Activated CD4-positive, alpha-beta T cell treated with anti-CD3 and anti-CD28 coated beads for 36 hours (primary cell): Measurements from ENCODE around the gene NTN1. TPM values are rescaled to one million over a fixed set of nuclear protein-coding genes. Genes with fewer than 3 reads are reported as not detected.

Experiments
- ATAC-seq: fragments of 200-7000 bp; cut with Tn5 transposase; one replicate; pipeline ENCODE4 v1.10.0; 2021; ENCODE audit warnings: mild to moderate bottlenecking, moderate library complexity
- CTCF ChIA-PET: fragments of 350-600 bp; sonication (Branson Sonifier 250); formaldehyde crosslinking; loops from one replicate; lab custom pipeline; 2021; ENCODE audit warnings: antibody characterized with exemption; lab: Charles Lee
- POLR2A ChIA-PET: fragments of 350-600 bp; sonication (Branson Sonifier 250); formaldehyde crosslinking; loops from one replicate; lab custom pipeline; 2021; ENCODE audit warnings: antibody characterized with exemption, inconsistent platforms; lab: Charles Lee
- DNase-seq: peaks from one replicate; pipeline ENCODE4 v3.0.0-alpha.2; 2020
- H3K27ac Mint-ChIP-seq: one replicate; pipeline ENCODE4 v1.8.0; 2021; ENCODE audit warnings: mixed read lengths
- H3K27me3 Mint-ChIP-seq: one replicate; pipeline ENCODE4 v1.8.0; 2021; ENCODE audit warnings: mixed read lengths
- H3K36me3 Mint-ChIP-seq: one replicate; pipeline ENCODE4 v1.8.0; 2021; ENCODE audit warnings: low read depth, mixed read lengths
- H3K4me1 Mint-ChIP-seq: one replicate; pipeline ENCODE4 v1.8.0; 2021; ENCODE audit warnings: mixed read lengths
- H3K4me3 Mint-ChIP-seq: one replicate; pipeline ENCODE4 v1.8.0; 2021; ENCODE audit warnings: mild to moderate bottlenecking, moderate library complexity, mixed read lengths
- H3K9me3 Mint-ChIP-seq: one replicate; pipeline ENCODE4 v1.8.0; 2021; ENCODE audit warnings: low read depth, mixed read lengths
- intact Hi-C, 2 experiments: fragments of 100-400 bp; cut with DNase I in 1 of 2; cut with micrococcal nuclease in 1 of 2; formaldehyde crosslinking; loops; one replicate each; pipeline versions ENCODE4 v1.14.2 to v1.15.1; 2022 to 2024; cut with DNase I, micrococcal nuclease
- total RNA-seq, 2 experiments: library from RNA; stranded (reverse); gene quantifications; one replicate each; pipeline ENCODE4 v1.2.3, GENCODE V29; 2021

NTN1 gene
- total RNA-seq, 2 experiments from 2014 or later = 0.60 to 0.71 TPM

DNA sequence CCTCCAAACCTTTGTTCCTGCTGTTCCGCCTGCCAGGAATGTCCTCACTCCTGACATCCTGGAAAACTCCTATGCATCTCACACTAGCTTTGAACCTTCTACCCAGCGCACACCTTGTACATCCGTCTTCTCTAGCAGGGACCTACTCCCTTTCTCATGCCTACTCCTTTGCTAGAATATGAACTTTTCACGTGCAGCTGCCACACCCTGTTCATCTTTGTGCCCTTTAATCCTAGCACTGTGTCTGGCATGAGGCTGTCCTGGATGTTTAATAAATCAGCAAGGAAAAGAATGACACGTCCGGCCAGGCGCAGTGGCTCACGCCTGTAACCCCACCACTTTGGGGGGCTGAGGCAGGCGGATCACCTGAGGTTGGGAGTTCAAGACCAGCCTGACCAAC, 111.0 kb downstream of the NTN1 start:
- H3K27ac Mint-ChIP-seq = no peak overlapping the region
- no peaks in the 10 kb centered on the region for H3K4me1 Mint-ChIP-seq
- peaks cover 8% of the 10 kb centered on the region for H3K27me3 Mint-ChIP-seq
- ChIA-PET POLR2A (no interaction called here), CTCF (no interaction called here)
- H3K4me3 Mint-ChIP-seq = no peak overlapping the region
- DNase-seq = no peak
- intact Hi-C loops = no loop called here
- H3K9me3 Mint-ChIP-seq = no peaks in the 10 kb centered on the region
- no peak for ATAC-seq
- H3K36me3 Mint-ChIP-seq = no peaks in the 10 kb centered on the region

DNA sequence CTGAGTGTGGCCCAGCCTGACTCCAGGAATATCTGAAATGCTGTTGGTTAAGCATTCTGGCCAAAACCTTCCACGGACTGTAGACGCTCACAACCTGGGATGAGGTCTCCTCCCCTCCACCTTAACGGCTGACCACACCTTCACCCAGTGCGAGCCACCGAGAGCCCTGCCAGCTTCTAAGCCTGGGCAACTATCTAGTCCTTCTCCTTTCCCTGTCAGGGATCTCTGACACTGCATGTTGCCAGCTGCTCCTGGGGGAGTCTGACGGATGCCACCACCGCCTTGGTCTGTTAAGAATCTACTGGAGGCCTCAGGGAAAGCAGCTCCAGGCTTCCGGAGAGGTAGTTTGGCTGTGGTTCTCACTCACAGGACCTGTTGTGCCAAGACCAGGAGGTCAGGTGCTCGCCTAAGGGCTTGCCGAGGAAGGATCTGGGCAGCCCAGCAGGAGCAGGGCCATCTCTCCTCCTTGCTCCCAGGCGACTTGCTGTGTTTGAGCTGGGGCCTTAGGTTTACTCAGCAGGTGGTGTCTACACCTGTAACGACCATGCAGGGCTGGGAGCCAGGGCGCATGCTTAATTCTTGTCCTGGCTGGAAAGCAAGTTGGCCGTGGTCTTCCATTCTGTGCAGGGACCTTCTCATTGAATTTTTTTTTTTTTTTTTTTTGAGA, 111.8 kb downstream of the NTN1 start:
- H3K9me3 Mint-ChIP-seq = no peaks in the 10 kb centered on the region
- H3K27me3 Mint-ChIP-seq = peaks cover 8% of the 10 kb centered on the region
- CTCF ChIA-PET = interaction anchor here (0.7 kb wide), 1 partner anchor 10 kb away, joined by 4 read pairs; no protein-coding TSS in a partner anchor
- H3K36me3 Mint-ChIP-seq = no peaks in the 10 kb centered on the region
- no peak overlapping the region for H3K27ac Mint-ChIP-seq
- DNase-seq = no peak
- H3K4me1 Mint-ChIP-seq = no peaks in the 10 kb centered on the region
- intact Hi-C loops = no loop called here
- POLR2A ChIA-PET = interaction anchor here (0.7 kb wide), 1 partner anchor 392 kb away, joined by 4 read pairs; no protein-coding TSS in a partner anchor
- no peak for ATAC-seq
- H3K4me3 Mint-ChIP-seq = no peak overlapping the region

DNA sequence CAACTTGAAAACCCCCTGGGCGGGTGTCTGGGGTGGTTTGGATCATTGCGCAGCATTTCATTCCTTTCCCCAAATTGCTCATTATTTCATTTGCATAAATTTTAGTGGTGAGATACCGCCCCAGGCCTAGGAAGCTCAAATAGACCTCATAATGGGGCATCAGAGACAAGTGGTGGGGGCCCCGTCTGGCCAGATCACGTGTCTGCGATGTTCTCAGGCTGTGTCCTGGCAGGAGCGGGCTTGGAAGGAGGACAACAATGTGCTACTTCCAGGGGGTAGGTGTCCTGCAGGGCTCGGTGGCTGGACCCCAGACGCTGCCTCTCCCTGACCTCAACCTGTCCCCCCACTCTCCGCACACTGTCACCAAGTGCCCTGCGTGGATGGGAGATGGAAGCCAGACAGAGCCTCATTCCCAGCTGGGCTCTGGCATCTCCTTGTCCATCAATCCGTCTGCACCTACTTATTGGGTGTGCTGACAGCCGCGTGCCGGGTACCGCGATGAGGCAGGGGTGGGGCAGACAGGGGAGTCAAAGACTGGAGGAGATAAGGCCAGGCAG, 116.9 kb downstream of the NTN1 start:
- DNase-seq (no peak), ATAC-seq (peak; percentile 47)
- intact Hi-C loops = no loop called here
- ChIA-PET POLR2A (no interaction called here), CTCF (no interaction called here)
- Mint-ChIP-seq H3K9me3 (no peaks in the 10 kb centered on the region), H3K4me1 (no peaks in the 10 kb centered on the region), H3K27me3 (peaks cover 8% of the 10 kb centered on the region), H3K4me3 (no peak overlapping the region), H3K27ac (no peak overlapping the region), H3K36me3 (no peaks in the 10 kb centered on the region)

DNA sequence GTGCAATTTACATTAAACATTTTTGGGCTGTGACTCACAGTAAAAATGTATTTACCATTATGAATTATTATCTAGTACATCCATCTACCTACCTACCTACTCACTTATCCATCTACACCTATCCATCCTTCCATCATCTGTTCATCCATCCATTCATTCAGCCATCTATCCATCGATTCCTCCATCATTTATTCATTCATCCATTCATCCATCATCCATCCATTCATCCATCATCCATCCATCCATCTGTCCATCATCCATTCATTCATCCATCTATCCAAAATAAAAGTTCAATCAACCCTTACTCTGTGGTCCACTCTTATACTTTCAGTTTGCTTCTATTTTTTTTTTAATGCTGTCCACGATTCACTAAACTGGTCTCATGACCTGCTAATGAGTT, 118.4 kb downstream of the NTN1 start:
- POLR2A ChIA-PET = no interaction called here
- H3K36me3 Mint-ChIP-seq = no peaks in the 10 kb centered on the region
- CTCF ChIA-PET = interaction anchor here (0.6 kb wide), 2 partner anchors 172 to 229 kb away, joined by 3 to 5 read pairs; no protein-coding TSS in a partner anchor
- no peaks in the 10 kb centered on the region for H3K9me3 Mint-ChIP-seq
- DNase-seq (no peak), ATAC-seq (no peak)
- no peaks in the 10 kb centered on the region for H3K4me1 Mint-ChIP-seq
- no peak overlapping the region for H3K4me3 Mint-ChIP-seq
- intact Hi-C loops = no loop called here
- H3K27me3 Mint-ChIP-seq = peaks cover 6% of the 10 kb centered on the region
- H3K27ac Mint-ChIP-seq = no peak overlapping the region

DNA sequence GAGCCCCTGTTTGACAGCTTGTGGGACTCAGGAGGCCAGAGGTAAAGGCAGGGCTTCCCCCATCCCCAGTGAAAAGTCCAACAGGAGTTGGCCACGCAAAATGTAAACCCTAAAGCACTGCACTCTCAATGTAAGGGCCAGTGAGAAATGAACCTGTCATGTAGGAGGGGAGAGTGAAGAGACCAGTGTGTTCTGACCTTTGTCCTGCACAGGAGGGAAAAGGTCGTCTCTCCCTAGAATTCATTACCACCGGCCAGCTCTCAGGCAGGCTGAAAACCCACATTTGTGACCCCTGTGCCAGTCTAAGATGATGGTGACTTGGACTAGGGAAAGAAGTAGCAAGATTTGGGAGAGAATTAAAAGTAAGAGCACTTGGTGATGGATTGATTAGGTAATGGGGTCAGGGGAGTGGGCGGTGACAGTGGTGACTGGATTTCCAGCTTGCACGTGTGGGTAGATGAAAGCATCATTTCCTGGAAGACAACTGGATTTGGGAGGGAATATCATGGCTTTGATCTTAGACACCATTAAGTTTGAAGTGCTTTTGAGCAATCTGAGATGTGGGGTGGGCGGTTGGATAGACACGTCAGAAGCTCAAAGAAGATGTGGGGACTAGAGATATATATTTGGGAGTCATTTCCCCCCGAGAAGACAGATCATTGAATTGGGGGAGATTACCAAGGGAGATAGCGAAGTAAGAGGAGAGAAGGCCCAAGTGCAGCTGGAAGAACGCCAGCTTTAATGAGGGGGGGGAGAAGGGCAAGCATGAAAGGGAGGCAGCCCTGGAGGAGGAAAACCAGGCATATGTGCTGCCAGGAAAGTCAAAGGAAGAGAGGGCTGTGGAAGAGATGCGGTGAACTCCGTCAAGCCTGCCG, 119.5 kb downstream of the NTN1 start:
- DNase-seq (peak; percentile 12), ATAC-seq (no peak)
- ChIA-PET CTCF (interaction anchor here (0.6 kb wide), 1 partner anchor 228 kb away, joined by 3 read pairs; no protein-coding TSS in a partner anchor), POLR2A (no interaction called here)
- no peak overlapping the region for H3K27ac Mint-ChIP-seq
- no peaks in the 10 kb centered on the region for H3K9me3 Mint-ChIP-seq
- H3K4me3 Mint-ChIP-seq = no peak overlapping the region
- intact Hi-C loops = no loop called here
- no peaks in the 10 kb centered on the region for H3K36me3 Mint-ChIP-seq
- H3K4me1 Mint-ChIP-seq = no peaks in the 10 kb centered on the region
- H3K27me3 Mint-ChIP-seq = no peaks in the 10 kb centered on the region

DNA sequence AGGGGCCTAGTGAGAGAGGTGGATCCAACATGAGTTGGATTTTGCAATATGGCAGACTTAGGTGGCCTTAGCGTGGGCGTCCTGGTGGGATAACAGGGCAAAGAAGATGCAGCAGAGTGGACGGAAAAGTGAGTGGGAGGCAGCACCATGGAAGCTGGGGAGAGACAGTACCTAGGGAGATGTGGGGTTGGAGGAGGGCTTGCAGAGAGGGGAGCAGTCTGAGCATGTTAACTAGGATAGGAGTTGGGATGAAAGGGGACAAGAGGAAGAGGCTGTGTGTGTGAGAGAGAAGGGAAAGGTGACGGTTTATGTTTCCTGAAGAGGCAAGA, 120.1 kb downstream of the NTN1 start:
- intact Hi-C loops = no loop called here
- CTCF ChIA-PET = no interaction called here
- H3K9me3 Mint-ChIP-seq = no peaks in the 10 kb centered on the region

DNA sequence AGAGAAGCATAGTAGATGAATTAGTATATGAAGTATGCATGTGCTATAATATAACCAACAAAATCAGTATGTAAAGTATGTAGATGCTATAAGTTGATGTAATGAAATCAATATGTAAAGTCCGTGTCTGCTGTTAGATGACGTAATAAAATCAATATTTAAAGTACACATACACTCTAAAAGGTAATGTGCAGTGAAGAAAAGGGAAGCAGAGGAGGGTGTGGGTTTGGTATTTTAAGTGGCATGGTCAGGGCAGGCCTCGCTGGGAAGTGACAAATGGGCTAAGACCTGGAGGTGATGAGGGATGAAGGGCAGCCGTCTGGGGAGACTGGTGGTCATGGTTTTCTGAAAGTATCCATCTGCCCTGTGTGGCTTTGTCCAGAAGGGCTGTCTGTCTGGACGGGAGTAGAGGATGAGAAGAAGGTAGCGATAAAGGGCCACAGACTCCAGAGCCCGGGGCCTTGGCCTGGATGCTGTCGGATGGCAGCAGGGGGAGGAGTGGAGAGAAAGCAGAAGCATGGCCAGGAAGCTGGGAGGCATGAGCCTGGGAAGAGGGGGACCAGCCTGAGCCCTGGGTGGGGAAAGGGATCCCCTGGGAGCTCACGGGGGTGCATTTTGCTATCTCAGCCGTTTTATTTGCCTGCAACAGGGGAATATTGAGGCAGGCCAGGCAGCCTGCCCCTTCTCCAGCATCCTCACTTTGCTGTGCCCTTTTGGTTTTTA, 121.6 kb downstream of the NTN1 start:
- no peaks in the 10 kb centered on the region for H3K4me1 Mint-ChIP-seq
- DNase-seq (no peak), ATAC-seq (no peak)
- POLR2A ChIA-PET = no interaction called here
- CTCF ChIA-PET = interaction anchor here (0.6 to 1.0 kb wide), 2 partner anchors 9 to 103 kb away, joined by 3 to 4 read pairs; no protein-coding TSS in a partner anchor
- no peak overlapping the region for H3K4me3 Mint-ChIP-seq
- no peaks in the 10 kb centered on the region for H3K9me3 Mint-ChIP-seq
- no peaks in the 10 kb centered on the region for H3K27me3 Mint-ChIP-seq
- H3K27ac Mint-ChIP-seq = no peak overlapping the region
- no peaks in the 10 kb centered on the region for H3K36me3 Mint-ChIP-seq
- intact Hi-C loops = no loop called here

More for the DNA sequence above, 120.1 kb downstream of the NTN1 start:
- Mint-ChIP-seq H3K27me3 (no peaks in the 10 kb centered on the region), H3K4me3 (no peak overlapping the region), H3K27ac (no peak overlapping the region), H3K4me1 (no peaks in the 10 kb centered on the region), H3K36me3 (no peaks in the 10 kb centered on the region)
- ATAC-seq (no peak), DNase-seq (no peak)
- POLR2A ChIA-PET = no interaction called here

DNA sequence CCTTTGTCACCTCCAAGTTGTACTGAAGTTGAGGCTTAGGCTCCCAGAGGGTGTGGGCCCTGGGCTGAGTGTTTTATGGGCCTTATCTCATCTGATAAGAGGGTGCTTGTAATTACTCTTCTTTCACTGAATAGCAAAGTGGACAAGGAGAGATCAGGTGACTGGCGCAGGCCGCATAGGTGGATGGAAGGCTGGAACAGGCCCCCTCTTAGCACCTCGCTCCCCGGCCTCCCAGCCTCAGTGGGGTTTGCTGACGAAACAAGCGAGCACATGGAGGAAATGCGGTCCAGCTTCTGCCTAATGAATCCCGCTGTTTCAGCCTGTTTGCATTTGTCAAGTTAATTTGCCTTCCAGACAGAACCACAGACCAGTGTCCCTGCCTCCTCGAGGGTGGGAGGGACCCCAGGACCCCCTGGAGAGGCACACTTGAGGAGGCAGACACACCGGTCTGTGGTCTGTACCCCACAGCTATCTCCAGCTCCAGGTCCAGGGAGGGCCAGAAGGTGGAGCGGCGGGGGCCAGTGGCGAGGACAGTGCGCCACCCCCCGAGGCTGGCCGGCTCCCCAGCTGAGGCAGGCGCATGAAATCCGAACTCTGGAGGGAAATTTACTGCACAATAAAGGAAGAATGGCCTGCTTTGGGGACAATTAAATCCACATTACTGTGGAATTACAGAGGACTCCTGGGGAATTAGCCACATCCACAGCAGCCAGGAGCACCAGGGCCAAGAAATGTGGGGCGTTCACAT, 123.4 kb downstream of the NTN1 start:
- no peaks in the 10 kb centered on the region for H3K27me3 Mint-ChIP-seq
- CTCF ChIA-PET = no interaction called here

DNA sequence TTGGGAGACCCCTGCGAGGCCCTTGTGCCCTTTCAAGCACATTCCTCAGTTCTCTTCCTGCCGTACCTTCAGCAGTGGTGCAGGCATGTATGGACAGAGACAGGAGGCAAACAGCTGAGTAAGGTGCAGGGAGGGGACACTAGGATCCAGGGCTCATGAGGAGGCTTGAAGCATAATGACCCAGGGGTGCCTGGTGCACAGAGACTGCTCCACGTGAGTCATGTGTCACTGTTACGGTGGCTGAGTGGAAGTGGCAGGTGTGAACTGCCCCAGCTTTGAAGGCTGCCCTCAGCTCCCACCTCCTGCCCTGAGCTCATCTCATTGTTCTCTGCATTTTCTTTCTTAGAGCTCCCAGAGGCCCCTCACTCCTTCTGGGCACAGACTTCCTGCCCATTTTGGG, 124.8 kb downstream of the NTN1 start:
- ChIA-PET CTCF (interaction anchor here (0.7 to 1.5 kb wide), 2 partner anchors 13 to 36 kb away, joined by 3 read pairs; no protein-coding TSS in a partner anchor), POLR2A (no interaction called here)
- H3K36me3 Mint-ChIP-seq = no peaks in the 10 kb centered on the region
- no peak for DNase-seq
- intact Hi-C loops = no loop called here
- H3K4me3 Mint-ChIP-seq = no peak overlapping the region
- peaks cover 4% of the 10 kb centered on the region for H3K27me3 Mint-ChIP-seq
- no peaks in the 10 kb centered on the region for H3K9me3 Mint-ChIP-seq
- no peak overlapping the region for H3K27ac Mint-ChIP-seq
- no peaks in the 10 kb centered on the region for H3K4me1 Mint-ChIP-seq
- no peak for ATAC-seq

More for the DNA sequence above, 123.4 kb downstream of the NTN1 start:
- ATAC-seq (no peak), DNase-seq (no peak)
- intact Hi-C loops = no loop called here
- H3K36me3 Mint-ChIP-seq = no peaks in the 10 kb centered on the region
- no peak overlapping the region for H3K4me3 Mint-ChIP-seq
- H3K9me3 Mint-ChIP-seq = no peaks in the 10 kb centered on the region
- H3K27ac Mint-ChIP-seq = no peak overlapping the region
- POLR2A ChIA-PET = no interaction called here
- no peaks in the 10 kb centered on the region for H3K4me1 Mint-ChIP-seq

DNA sequence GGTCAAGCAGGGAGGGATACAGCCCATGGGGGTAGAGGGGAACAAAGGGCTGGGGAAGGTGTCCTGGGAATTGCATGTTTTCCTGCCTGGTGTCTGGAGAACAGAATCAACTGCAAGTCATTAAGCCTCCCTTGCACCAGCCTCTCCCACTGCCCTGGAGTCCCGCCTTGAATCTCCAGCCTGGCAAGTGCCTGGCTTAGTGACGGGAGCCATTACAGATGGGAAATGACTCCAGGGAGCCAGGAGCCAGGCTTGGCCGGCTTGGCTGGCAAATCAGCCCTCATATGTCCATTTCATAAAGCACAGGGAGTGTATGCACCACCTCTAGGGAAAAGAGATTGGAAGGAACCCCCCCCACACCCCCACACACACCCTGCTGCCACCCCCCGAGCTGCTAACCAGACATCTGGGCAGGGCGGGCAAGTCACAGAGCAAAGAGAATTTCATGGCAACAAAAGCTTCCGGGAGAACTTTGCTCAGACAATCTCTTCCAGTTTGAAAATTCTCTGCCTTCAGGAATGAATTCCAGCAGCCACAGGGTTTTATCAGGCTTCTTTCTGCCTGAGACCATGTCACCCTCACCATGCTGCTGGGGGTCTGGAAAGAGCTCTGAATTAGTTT, 127.7 kb downstream of the NTN1 start:
- ChIA-PET CTCF (interaction anchor here (1.3 kb wide), 1 partner anchor 54 kb away, joined by 3 read pairs; no protein-coding TSS in a partner anchor), POLR2A (no interaction called here)
- Mint-ChIP-seq H3K9me3 (no peaks in the 10 kb centered on the region), H3K27me3 (peaks cover 4% of the 10 kb centered on the region), H3K27ac (no peak overlapping the region), H3K4me3 (no peak overlapping the region), H3K4me1 (no peaks in the 10 kb centered on the region), H3K36me3 (no peaks in the 10 kb centered on the region)
- ATAC-seq (no peak), DNase-seq (no peak)
- intact Hi-C loops = no loop called here
